IPS-18a (cell line): ENCODE results near the gene RAB3D.
A peak's percentile ranks its signal among the peaks of the same experiment; 100 is the strongest.
"Not testable (repeated sequence)": the region's sequence is repeated elsewhere in the genome, so short reads cannot be mapped to it uniquely, and the experiment has no call there.

Experiments used
- H3K27ac ChIP-seq: one replicate; pipeline ENCODE4 v1.5.1; 2013; ENCODE audit warnings: low read length
- H3K27me3 ChIP-seq: one replicate; pipeline ENCODE4 v1.6.1; 2013; ENCODE audit warnings: mild to moderate bottlenecking, low read length; ENCODE audit not compliant: control insufficient read depth, insufficient read depth
- H3K36me3 ChIP-seq: one replicate; pipeline ENCODE4 v1.6.1; 2013; ENCODE audit warnings: low read depth, low read length; ENCODE audit not compliant: control insufficient read depth
- H3K4me1 ChIP-seq: one replicate; pipeline ENCODE4 v1.6.1; 2013; ENCODE audit warnings: low read depth, low read length; ENCODE audit not compliant: control insufficient read depth
- H3K4me3 ChIP-seq: one replicate; pipeline ENCODE4 v1.5.1; 2013; ENCODE audit warnings: low read length
- H3K9ac ChIP-seq: one replicate; pipeline ENCODE4 v1.6.1; 2013; ENCODE audit warnings: mild to moderate bottlenecking, low read length, moderate library complexity
- H3K9me3 ChIP-seq: one replicate; pipeline ENCODE4 v1.6.1; 2013; ENCODE audit warnings: low read depth, low read length; ENCODE audit not compliant: control insufficient read depth

RAB3D gene

GRCh38 chr19:11347546-11348039 lies 8.1 kb upstream of the RAB3D start:
- H3K27ac ChIP-seq, result no peak overlapping the region
- H3K9ac ChIP-seq, result no peak overlapping the region
- H3K4me3 ChIP-seq, result no peak overlapping the region
- H3K4me1 ChIP-seq, result no peaks in the 10 kb centered on the region
- H3K9me3 ChIP-seq, result no peaks in the 10 kb centered on the region
- no peaks in the 10 kb centered on the region for H3K36me3 ChIP-seq
- H3K27me3 ChIP-seq, result no peaks in the 10 kb centered on the region

GRCh38 chr19:11346104-11346940 lies 6.9 kb upstream of the RAB3D start, which contains the start of the genes CCDC159 and TMEM205:
Gene CCDC159 (plus strand): TSS chr19:11346519. CDS start chr19:11346607, 88 bp downstream.
Gene TMEM205 (minus strand): TSS chr19:11346268. CDS start chr19:11345619, 649 bp downstream.
- Histone ChIP-seq H3K27me3 (no peaks in the 10 kb centered on the region), H3K9me3 (no peaks in the 10 kb centered on the region), H3K4me1 (no peaks in the 10 kb centered on the region), H3K27ac (peak within 1 kb of the TSS; percentile 32), H3K4me3 (peak within 1 kb of the TSS; percentile 95), H3K9ac (peak within 1 kb of the TSS; percentile 73), H3K36me3 (no peaks in the 10 kb centered on the region)

GRCh38 chr19:11345122-11345803 lies 5.8 kb upstream of the RAB3D start:
- Histone ChIP-seq H3K9ac (peak overlapping the region; percentile 73), H3K4me1 (no peaks in the 10 kb centered on the region), H3K4me3 (peak overlapping the region; percentile 95), H3K36me3 (no peaks in the 10 kb centered on the region), H3K27ac (no peak overlapping the region), H3K9me3 (no peaks in the 10 kb centered on the region), H3K27me3 (no peaks in the 10 kb centered on the region)

- Histone ChIP-seq H3K27ac (no peak overlapping the region), H3K9me3 (no peaks in the 10 kb centered on the region), H3K27me3 (no peaks in the 10 kb centered on the region), H3K4me3 (no peak overlapping the region), H3K9ac (no peak overlapping the region), H3K4me1 (no peaks in the 10 kb centered on the region), H3K36me3 (no peaks in the 10 kb centered on the region)
Measured at GRCh38 chr19:11342429-11342828, 3.0 kb upstream of the RAB3D start.

GRCh38 chr19:11340099-11340467 lies 626 bp upstream of the RAB3D start:
- H3K27me3 ChIP-seq, H3K4me1 ChIP-seq, H3K27ac ChIP-seq, H3K9me3 ChIP-seq, H3K36me3 ChIP-seq, H3K9ac ChIP-seq: not testable (repeated sequence)
- H3K4me3 ChIP-seq, result peak overlapping the region; percentile 67

GRCh38 chr19:11338569-11339253 lies 746 bp downstream of the RAB3D start:
- Histone ChIP-seq H3K4me1 (no peaks in the 10 kb centered on the region), H3K27ac (no peak overlapping the region), H3K27me3 (no peaks in the 10 kb centered on the region), H3K9me3 (no peaks in the 10 kb centered on the region), H3K4me3 (peak overlapping the region; percentile 67), H3K36me3 (peaks cover 5% of the 10 kb centered on the region), H3K9ac (peak overlapping the region; percentile 19)

- Histone ChIP-seq H3K9ac (no peak overlapping the region), H3K4me1 (no peaks in the 10 kb centered on the region), H3K36me3 (peaks cover 9% of the 10 kb centered on the region), H3K4me3 (no peak overlapping the region), H3K9me3 (no peaks in the 10 kb centered on the region), H3K27me3 (no peaks in the 10 kb centered on the region), H3K27ac (no peak overlapping the region)
Measured at GRCh38 chr19:11338121-11338520, 1.3 kb downstream of the RAB3D start.

GRCh38 chr19:11337080-11337479 lies 2.4 kb downstream of the RAB3D start:
- Histone ChIP-seq H3K9ac (no peak overlapping the region), H3K4me3 (no peak overlapping the region), H3K36me3 (peaks cover 9% of the 10 kb centered on the region), H3K27me3 (no peaks in the 10 kb centered on the region), H3K9me3 (no peaks in the 10 kb centered on the region), H3K4me1 (no peaks in the 10 kb centered on the region), H3K27ac (no peak overlapping the region)

- Histone ChIP-seq H3K4me1 (no peaks in the 10 kb centered on the region), H3K9ac (no peak overlapping the region), H3K27me3 (no peaks in the 10 kb centered on the region), H3K27ac (no peak overlapping the region), H3K9me3 (no peaks in the 10 kb centered on the region), H3K4me3 (no peak overlapping the region), H3K36me3 (peaks cover 9% of the 10 kb centered on the region)
Measured at GRCh38 chr19:11335449-11336146, 3.9 kb downstream of the RAB3D start.

- H3K27ac ChIP-seq, H3K27me3 ChIP-seq, H3K9ac ChIP-seq, H3K4me3 ChIP-seq, H3K4me1 ChIP-seq, H3K9me3 ChIP-seq, H3K36me3 ChIP-seq: not testable (repeated sequence)
Measured at GRCh38 chr19:11333838-11334237, 5.6 kb downstream of the RAB3D start.

GRCh38 chr19:11332822-11333221 lies 6.6 kb downstream of the RAB3D start:
- H3K4me1 ChIP-seq, result no peaks in the 10 kb centered on the region
- H3K27ac ChIP-seq, result no peak overlapping the region
- no peaks in the 10 kb centered on the region for H3K27me3 ChIP-seq
- no peak overlapping the region for H3K4me3 ChIP-seq
- H3K9me3 ChIP-seq, result no peaks in the 10 kb centered on the region
- H3K9ac ChIP-seq, result no peak overlapping the region
- peaks cover 9% of the 10 kb centered on the region for H3K36me3 ChIP-seq
